Measurements from ENCODE around the gene ASB5.

ASB5 gene

DNA sequence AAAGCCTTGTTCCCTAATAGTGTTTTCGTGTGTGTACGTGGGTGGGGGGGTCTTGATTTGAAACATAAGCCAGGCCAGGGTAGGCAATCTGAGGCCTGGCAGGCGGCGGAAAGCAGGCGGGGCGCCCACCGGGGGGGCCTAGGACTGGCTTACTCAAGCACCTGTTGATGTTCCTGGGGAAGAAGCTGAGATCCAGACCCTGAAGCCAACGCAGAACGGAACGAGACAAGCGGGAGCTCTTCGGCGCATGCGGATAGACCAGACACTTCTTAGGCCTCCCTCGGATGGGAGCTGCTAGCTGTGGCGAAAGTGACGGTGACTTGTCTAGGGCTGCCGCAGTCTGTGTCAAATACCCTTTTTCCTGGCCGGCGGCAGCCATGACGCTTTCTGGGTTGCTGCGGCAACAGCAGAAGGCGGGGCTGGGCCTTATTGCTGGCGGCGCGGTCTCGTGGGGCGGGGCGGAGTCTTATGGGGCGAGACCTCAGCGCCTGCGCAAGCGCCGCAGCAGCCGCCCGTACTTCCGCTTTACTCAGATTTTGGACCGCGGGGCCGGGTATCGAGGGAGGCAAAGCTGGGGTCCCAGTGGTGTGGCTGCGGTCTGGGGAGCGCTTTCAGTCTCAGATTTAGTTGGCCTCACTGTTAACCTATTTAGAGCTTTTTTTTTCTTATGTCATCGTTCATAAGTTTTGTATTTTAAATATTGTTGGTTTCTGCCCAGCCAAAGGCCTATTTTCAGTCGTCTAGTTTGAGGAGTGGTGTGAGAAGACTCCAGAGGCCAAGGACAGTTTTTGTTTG lies 73.6 kb downstream of the ASB5 start, which contains the start of gene SPATA4:
Gene SPATA4 (minus strand): TSS at position 402 of the 795 bp plus-strand sequence. CDS start 23 bp downstream, at position 379.
- TF ChIP-seq CTCF (conservative IDR thresholded peaks at IDR 0.05; ENCODE audit: low read depth, low read length) = no peak
- DNase-seq (ENCODE audit: low read depth) = peak; percentile 95
- peak within 1 kb of the TSS; percentile 72 for H3K4me3 ChIP-seq (ENCODE audit: low read depth, low read length)

DNA sequence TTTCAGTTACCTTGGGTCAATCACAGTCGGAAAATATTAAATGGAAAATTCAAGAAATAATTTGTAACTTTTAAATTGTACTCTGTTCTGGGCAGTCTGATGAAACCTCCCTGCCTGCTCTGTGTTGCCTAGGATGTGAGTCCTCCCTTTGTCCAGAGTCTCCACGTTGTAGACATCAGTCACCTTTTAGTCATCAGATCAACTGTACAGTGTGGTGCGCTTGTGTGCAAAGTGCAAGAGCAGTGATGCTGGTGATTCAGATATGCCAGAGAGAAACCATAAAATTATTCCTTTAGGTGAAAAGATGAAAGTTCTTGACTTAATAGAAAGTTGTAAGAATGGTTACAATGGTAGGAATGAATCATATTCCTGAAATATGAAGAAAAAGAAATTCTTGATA lies 75.1 kb downstream of the ASB5 start:
- TF ChIP-seq CTCF (conservative IDR thresholded peaks at IDR 0.05; ENCODE audit: low read depth, low read length) = no peak
- peak; percentile 17 for DNase-seq (ENCODE audit: low read depth)
- H3K4me3 ChIP-seq (ENCODE audit: low read depth, low read length) = no peak overlapping the region

DNA sequence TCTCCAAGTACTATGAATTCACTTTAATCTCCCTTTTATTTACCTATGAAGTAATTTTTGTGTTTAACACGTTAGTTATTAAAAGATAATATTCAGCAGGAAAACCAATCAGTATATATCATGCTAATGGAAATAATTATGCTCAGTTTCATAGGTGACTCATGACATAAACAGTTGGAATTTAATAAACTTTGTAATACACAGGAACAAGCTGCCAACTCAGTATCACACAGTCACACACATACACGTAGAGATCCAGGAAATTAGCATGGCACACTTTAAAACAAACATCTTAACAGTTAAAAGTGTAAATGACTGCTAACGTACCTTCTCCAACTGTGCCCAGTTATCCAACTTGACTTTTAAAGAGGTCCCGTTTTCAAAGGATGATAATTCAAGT lies 75.9 kb downstream of the ASB5 start:
- DNase-seq (ENCODE audit: low read depth) = peak; percentile 30

GRCh38 chr4:176191974-176192373 lies 77.0 kb downstream of the ASB5 start:
- DNase-seq (ENCODE audit: low read depth) = no peak
- no peak for TF ChIP-seq CTCF (conservative IDR thresholded peaks at IDR 0.05; ENCODE audit: low read depth, low read length)
- no peak overlapping the region for H3K4me3 ChIP-seq (ENCODE audit: low read depth, low read length)

More for the DNA sequence above, 75.9 kb downstream of the ASB5 start:
- H3K4me3 ChIP-seq (ENCODE audit: low read depth, low read length) = no peak overlapping the region
- no peak for TF ChIP-seq CTCF (conservative IDR thresholded peaks at IDR 0.05; ENCODE audit: low read depth, low read length)

- no peak for TF ChIP-seq CTCF (conservative IDR thresholded peaks at IDR 0.05; ENCODE audit: low read depth, low read length)
- no peak overlapping the region for H3K4me3 ChIP-seq (ENCODE audit: low read depth, low read length)
- DNase-seq (ENCODE audit: low read depth) = no peak
These were observed 78.9 kb downstream of the ASB5 start for GRCh38 chr4:176189891-176190795.

- DNase-seq (ENCODE audit: low read depth) = no peak
- no peak for TF ChIP-seq CTCF (conservative IDR thresholded peaks at IDR 0.05; ENCODE audit: low read depth, low read length)
- no peak overlapping the region for H3K4me3 ChIP-seq (ENCODE audit: low read depth, low read length)
These were observed 80.4 kb downstream of the ASB5 start for GRCh38 chr4:176188654-176189053.

Measured in choroid plexus epithelial cell (primary cell).